Ascending aorta (tissue), 2 donors: Measurements from ENCODE around the gene ATP6V0A1. TPM values are rescaled to one million over a fixed set of nuclear protein-coding genes. Genes with fewer than 3 reads are reported as not detected.
"Not testable (repeated sequence)": the region's sequence is repeated elsewhere in the genome, so short reads cannot be mapped to it uniquely, and the experiment has no call there.

ENCODE experiments used
- DNase-seq, 2 donors: peaks; one replicate each; pipeline ENCODE4 v3.0.0-alpha.2; 2019; ENCODE audit warnings: low spot score in 2 of 2
- H3K27ac ChIP-seq, 2 donors: fragments of 200-600 bp; sonication (generic); one replicate each; pipeline ENCODE4 v1.5.1; 2016 to 2017; ENCODE audit warnings: mild to moderate bottlenecking in 1 of 2
- H3K27me3 ChIP-seq: fragments of 200-600 bp; sonication (generic); one replicate; pipeline ENCODE4 v1.5.1; 2017
- H3K36me3 ChIP-seq, 2 donors: fragments of 200-600 bp; sonication (generic); one replicate each; pipeline ENCODE4 v1.5.1; 2016
- H3K4me1 ChIP-seq, 2 donors: fragments of 200-600 bp; sonication (generic); one replicate each; pipeline ENCODE4 v1.5.1; 2016 to 2017; ENCODE audit warnings: mild to moderate bottlenecking in 1 of 2
- H3K4me3 ChIP-seq, 2 donors: fragments of 200-600 bp; sonication (generic); one replicate each; pipeline ENCODE4 v1.5.1; 2016 to 2017; ENCODE audit warnings: mild to moderate bottlenecking in 1 of 2
- H3K9me3 ChIP-seq, 2 donors: fragments of 200-600 bp; sonication (generic); one replicate each; pipeline ENCODE4 v1.5.1; 2016
- intact Hi-C: fragments of 100-400 bp; cut with DNase I; formaldehyde crosslinking; loops from one replicate; pipeline ENCODE4 v1.15.1; 2023
- total RNA-seq: library from RNA; depleted of rRNA; stranded (reverse); fragments of >200 nt; gene quantifications from one replicate; pipeline ENCODE4 v1.1.0, GENCODE V29; 2016
- TF ChIP-seq, protein P1 (sequence below), 3 experiments: fragments of 200-600 bp in 2 of 3; fragments of 450-650 bp in 1 of 3; sonication (generic) in 2 of 3; IDR thresholded peaks; one replicate each; pipeline ENCODE4 v1.5.1; 2016 to 2019; ENCODE audit warnings: antibody characterized with exemption in 3 of 3, mild to moderate bottlenecking in 1 of 3, moderate library complexity in 1 of 3

Gene ATP6V0A1
- total RNA-seq, 1 donor from 2014 or later, result 59.0 TPM

- Histone ChIP-seq H3K27ac (peak overlapping the region; percentile 76 to 84), H3K4me3 (peak overlapping the region in 1 of 2 donors; percentile 21), H3K4me1 (peaks cover 40 to 89% of the 10 kb centered on the region in 2 donors), H3K36me3 (peaks cover 4% of the 10 kb centered on the region in 2 donors), H3K9me3 (no peaks in the 10 kb centered on the region), H3K27me3 (no peaks in the 10 kb centered on the region)
- no peak for DNase-seq
- intact Hi-C loops, result no loop called here
- TF ChIP-seq, protein P1, sequence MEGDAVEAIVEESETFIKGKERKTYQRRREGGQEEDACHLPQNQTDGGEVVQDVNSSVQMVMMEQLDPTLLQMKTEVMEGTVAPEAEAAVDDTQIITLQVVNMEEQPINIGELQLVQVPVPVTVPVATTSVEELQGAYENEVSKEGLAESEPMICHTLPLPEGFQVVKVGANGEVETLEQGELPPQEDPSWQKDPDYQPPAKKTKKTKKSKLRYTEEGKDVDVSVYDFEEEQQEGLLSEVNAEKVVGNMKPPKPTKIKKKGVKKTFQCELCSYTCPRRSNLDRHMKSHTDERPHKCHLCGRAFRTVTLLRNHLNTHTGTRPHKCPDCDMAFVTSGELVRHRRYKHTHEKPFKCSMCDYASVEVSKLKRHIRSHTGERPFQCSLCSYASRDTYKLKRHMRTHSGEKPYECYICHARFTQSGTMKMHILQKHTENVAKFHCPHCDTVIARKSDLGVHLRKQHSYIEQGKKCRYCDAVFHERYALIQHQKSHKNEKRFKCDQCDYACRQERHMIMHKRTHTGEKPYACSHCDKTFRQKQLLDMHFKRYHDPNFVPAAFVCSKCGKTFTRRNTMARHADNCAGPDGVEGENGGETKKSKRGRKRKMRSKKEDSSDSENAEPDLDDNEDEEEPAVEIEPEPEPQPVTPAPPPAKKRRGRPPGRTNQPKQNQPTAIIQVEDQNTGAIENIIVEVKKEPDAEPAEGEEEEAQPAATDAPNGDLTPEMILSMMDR (IDR thresholded peaks at IDR 0.05), result no peak
These were observed 45.1 kb upstream of the ATP6V0A1 start for GRCh38 chr17:42413464-42414040.

GRCh38 chr17:42414704-42415409 lies 43.8 kb upstream of the ATP6V0A1 start:
- Histone ChIP-seq H3K27ac (peak overlapping the region; percentile 76 to 84), H3K27me3 (no peaks in the 10 kb centered on the region), H3K4me1 (peaks cover 35 to 89% of the 10 kb centered on the region in 2 donors), H3K9me3 (no peaks in the 10 kb centered on the region), H3K36me3 (peaks cover 4% of the 10 kb centered on the region in 2 donors), H3K4me3 (peak overlapping the region in 1 of 2 donors; percentile 23)
- TF ChIP-seq, protein P1 (IDR thresholded peaks at IDR 0.05), result no peak
- intact Hi-C loops, result no loop called here
- DNase-seq, result no peak

DNA sequence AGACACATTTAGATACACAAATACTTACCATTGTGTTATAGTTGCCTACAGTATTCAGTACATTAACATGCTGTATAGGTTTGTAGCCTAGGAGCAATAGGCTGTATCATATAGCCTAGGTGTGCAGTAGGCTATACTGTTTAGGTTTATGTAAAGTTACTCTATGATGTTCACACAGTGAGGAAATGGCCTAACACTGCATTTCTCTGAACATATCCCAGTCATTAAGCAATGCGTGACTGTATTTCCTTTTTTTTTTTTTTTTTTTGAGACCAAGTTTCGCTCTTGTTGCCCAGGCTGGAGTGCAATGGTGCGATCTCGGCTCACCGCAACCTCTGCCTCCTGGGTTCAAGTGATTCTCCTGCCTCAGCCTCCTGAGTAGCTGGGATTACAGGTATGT lies 40.7 kb upstream of the ATP6V0A1 start:
- Histone ChIP-seq H3K27ac (peak overlapping the region; percentile 44 to 100), H3K4me3 (peak overlapping the region in 1 of 2 donors; percentile 7), H3K4me1 (peaks cover 22 to 64% of the 10 kb centered on the region in 2 donors)
- intact Hi-C loops, H3K36me3 ChIP-seq, DNase-seq, H3K27me3 ChIP-seq, H3K9me3 ChIP-seq: not testable (repeated sequence)

DNA sequence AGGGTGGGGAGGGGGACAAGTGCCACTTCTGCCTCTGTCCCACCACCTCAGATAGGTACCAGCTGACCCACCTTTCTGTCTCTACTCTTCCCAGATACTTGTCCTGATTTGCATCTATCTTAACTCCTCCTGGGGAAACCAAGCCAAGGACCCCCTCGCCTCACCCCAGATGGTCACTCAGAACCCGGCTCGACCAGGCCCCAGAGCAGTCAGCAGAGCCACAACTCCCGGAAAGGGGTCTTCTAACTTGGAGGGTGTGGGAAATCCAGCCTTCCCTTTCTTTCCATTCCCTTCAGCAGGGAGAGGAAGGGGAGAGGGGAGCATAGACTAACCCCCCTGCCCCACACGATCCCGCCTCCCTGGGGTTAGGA lies 37.6 kb upstream of the ATP6V0A1 start:
- peak overlapping the region; percentile 92 to 100 for H3K4me3 ChIP-seq
- intact Hi-C loops, result loop anchor here (1.0 to 5.0 kb wide), 4 partner anchors 12 to 116 kb away; partner anchors contain the start of gene NAGLU
- peaks cover 19 to 44% of the 10 kb centered on the region in 2 donors for H3K4me1 ChIP-seq
- H3K36me3 ChIP-seq, result peaks cover 0 to 4% of the 10 kb centered on the region in 2 donors
- TF ChIP-seq, protein P1 (IDR thresholded peaks at IDR 0.05), result no peak
- peak overlapping the region; percentile 99 to 100 for H3K27ac ChIP-seq
- DNase-seq, result no peak
- no peaks in the 10 kb centered on the region for H3K27me3 ChIP-seq
- H3K9me3 ChIP-seq, result no peaks in the 10 kb centered on the region

- no peaks in the 10 kb centered on the region for H3K27me3 ChIP-seq
- H3K27ac ChIP-seq, result peak overlapping the region; percentile 99 to 100
- peaks cover 13 to 39% of the 10 kb centered on the region in 2 donors for H3K4me1 ChIP-seq
- H3K9me3 ChIP-seq, result no peaks in the 10 kb centered on the region
- TF ChIP-seq, protein P1 (IDR thresholded peaks at IDR 0.05), result no peak
- H3K36me3 ChIP-seq, result peaks cover 0 to 4% of the 10 kb centered on the region in 2 donors
- H3K4me3 ChIP-seq, result peak overlapping the region; percentile 92 to 100
- DNase-seq, result peak in 1 of 2 donors; percentile 81
- intact Hi-C loops, result loop anchor here (1.0 to 5.0 kb wide), 6 partner anchors 12 to 255 kb away; partner anchors contain the start of genes ATP6V0A1, NAGLU and PLEKHH3
These were observed 37.0 kb upstream of the ATP6V0A1 start for GRCh38 chr17:42421507-42422338.
